Right lobe of liver (tissue), 4 donors: ENCODE measurements around the gene IFNA4.
"Not testable (repeated sequence)": the region's sequence is repeated elsewhere in the genome, so short reads cannot be mapped to it uniquely, and the experiment has no call there.

ENCODE experiments used
- POLR2A ChIP-seq: fragments of 450-650 bp; IDR thresholded peaks from one replicate; pipeline ENCODE4 v1.6.1; 2017; ENCODE audit warnings: antibody characterized with exemption, mild to moderate bottlenecking
- TF ChIP-seq, protein P1 (sequence below), 4 donors: fragments of 200-600 bp in 3 of 4; fragments of 450-650 bp in 1 of 4; IDR thresholded peaks; one replicate each; pipeline versions ENCODE4 v1.5.1 to v1.8.0; 2016 to 2022; ENCODE audit warnings: antibody characterized with exemption in 4 of 4, mild to moderate bottlenecking in 2 of 4
- donor health status: DM: no; HTN: no; CAD: no.
- donor health status: DM: no; HTN: no; CAD: no.
- donor health status: DM: no; HTN: yes; CAD: no.

DNA sequence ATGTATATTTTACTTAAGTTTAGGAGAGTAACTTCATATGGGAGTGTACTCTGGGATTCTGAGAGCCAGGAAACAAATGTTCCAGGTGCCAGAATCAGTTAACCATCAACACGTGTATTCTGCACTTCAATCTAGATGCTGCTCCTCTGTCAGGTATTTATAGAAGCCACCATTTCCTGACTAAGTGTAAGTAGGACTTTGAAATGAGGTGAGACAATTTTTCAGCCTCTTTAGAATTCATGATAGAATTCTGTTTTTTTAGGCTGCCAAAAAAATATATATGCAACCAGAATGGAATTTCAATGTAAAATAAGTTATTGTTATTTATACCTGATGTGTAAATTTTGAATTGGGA, 49.0 kb upstream of the IFNA4 start:
- TF ChIP-seq, protein P1, sequence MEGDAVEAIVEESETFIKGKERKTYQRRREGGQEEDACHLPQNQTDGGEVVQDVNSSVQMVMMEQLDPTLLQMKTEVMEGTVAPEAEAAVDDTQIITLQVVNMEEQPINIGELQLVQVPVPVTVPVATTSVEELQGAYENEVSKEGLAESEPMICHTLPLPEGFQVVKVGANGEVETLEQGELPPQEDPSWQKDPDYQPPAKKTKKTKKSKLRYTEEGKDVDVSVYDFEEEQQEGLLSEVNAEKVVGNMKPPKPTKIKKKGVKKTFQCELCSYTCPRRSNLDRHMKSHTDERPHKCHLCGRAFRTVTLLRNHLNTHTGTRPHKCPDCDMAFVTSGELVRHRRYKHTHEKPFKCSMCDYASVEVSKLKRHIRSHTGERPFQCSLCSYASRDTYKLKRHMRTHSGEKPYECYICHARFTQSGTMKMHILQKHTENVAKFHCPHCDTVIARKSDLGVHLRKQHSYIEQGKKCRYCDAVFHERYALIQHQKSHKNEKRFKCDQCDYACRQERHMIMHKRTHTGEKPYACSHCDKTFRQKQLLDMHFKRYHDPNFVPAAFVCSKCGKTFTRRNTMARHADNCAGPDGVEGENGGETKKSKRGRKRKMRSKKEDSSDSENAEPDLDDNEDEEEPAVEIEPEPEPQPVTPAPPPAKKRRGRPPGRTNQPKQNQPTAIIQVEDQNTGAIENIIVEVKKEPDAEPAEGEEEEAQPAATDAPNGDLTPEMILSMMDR (IDR thresholded peaks at IDR 0.05), result not testable (repeated sequence)
- not testable (repeated sequence) for TF ChIP-seq POLR2A
